Ishikawa (cell line): Measurements from ENCODE around the gene PKNOX1.

ENCODE experiments used
- CEBPB ChIP-seq: IDR thresholded peaks from 2 replicates; pipeline ENCODE4 v1.6.1; 2012
- CREB1 ChIP-seq: IDR thresholded peaks from 2 replicates; pipeline ENCODE4 v1.6.1; 2012; ENCODE audit warnings: low read depth
- EGR1 ChIP-seq: IDR thresholded peaks from 2 replicates; pipeline ENCODE4 v1.6.1; 2012
- EP300 ChIP-seq: IDR thresholded peaks from 2 replicates; pipeline ENCODE4 v1.6.1; 2012; ENCODE audit warnings: borderline replicate concordance
- FOXM1 ChIP-seq: IDR thresholded peaks from 2 replicates; pipeline ENCODE4 v1.6.1; 2012; ENCODE audit warnings: low read depth, borderline replicate concordance
- NFIC ChIP-seq: IDR thresholded peaks from 2 replicates; pipeline ENCODE4 v1.6.1; 2012
- RAD21 ChIP-seq: IDR thresholded peaks from 2 replicates; pipeline ENCODE4 v1.6.1; 2012; ENCODE audit warnings: low read depth
- TAF1 ChIP-seq: IDR thresholded peaks from 2 replicates; pipeline ENCODE4 v1.6.1; 2012; ENCODE audit warnings: low read depth, mild to moderate bottlenecking
- TCF12 ChIP-seq: IDR thresholded peaks from 2 replicates; pipeline ENCODE4 v1.6.1; 2012; ENCODE audit warnings: low read depth
- TEAD4 ChIP-seq: IDR thresholded peaks from 2 replicates; pipeline ENCODE4 v1.6.1; 2012
- YY1 ChIP-seq: IDR thresholded peaks from 2 replicates; pipeline ENCODE4 v1.6.1; 2012; ENCODE audit warnings: low read depth
- ZBTB7A ChIP-seq: IDR thresholded peaks from 2 replicates; pipeline ENCODE4 v1.6.1; 2012; ENCODE audit warnings: low read depth
- TF ChIP-seq, protein P1 (sequence below): IDR thresholded peaks from 2 replicates; pipeline ENCODE4 v1.6.1; 2012
- TF ChIP-seq, protein P2 (sequence below): IDR thresholded peaks from 2 replicates; pipeline ENCODE4 v1.6.1; 2012
- TF ChIP-seq, protein P3 (sequence below): IDR thresholded peaks from 2 replicates; pipeline ENCODE4 v1.6.1; 2012; ENCODE audit warnings: low read depth, mild to moderate bottlenecking

The PKNOX1 gene, protein sequence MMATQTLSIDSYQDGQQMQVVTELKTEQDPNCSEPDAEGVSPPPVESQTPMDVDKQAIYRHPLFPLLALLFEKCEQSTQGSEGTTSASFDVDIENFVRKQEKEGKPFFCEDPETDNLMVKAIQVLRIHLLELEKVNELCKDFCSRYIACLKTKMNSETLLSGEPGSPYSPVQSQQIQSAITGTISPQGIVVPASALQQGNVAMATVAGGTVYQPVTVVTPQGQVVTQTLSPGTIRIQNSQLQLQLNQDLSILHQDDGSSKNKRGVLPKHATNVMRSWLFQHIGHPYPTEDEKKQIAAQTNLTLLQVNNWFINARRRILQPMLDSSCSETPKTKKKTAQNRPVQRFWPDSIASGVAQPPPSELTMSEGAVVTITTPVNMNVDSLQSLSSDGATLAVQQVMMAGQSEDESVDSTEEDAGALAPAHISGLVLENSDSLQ

DNA sequence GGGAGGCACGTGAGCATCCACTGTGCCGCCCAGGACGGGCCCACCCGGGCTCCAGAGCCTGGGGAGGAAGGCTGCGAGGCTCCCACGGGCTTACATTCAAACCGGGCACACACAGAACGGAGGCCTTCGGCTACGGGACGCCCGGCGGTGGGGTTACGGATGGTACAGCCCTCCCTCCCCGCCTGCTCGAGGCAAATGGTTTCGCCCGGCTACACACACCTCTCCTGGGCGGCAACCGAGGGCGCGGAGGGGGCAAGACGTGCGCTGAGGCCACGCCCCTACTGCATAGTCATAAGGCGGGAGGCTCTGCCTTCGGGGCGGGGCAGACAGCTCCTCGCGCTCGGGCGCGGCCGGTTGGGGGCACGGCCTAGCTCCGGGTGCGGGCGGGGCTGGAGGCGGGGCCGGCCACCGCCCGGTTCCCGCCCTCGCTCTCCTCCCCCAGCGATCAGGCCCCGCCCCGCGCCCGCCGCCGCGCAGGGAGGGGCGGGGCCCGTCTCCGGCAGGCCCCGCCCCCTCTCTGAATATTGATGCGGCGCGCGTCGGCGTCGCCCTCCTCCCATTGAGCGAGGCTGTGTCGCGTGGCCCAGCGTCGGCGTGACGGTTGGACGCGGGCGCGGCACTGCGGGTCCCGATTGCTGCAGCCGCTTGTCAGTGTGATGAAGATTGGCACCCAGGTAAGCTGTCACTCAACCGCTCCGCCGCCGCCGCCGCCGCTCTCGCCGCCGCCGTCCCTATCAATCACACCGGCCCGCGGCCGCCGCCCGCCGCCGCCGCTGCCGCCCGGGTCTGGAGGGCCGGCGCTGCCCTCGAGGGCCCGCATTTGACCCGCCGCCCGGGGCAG, at the start of gene PKNOX1:
TSS of gene PKNOX1 (plus strand) at position 572 of the 841 bp plus-strand sequence. CDS start 29,820 bp downstream, outside the sequence.
- TF ChIP-seq EGR1 (no peak), TAF1 (no peak; the same call in 1 of the 2 replicates), NFIC (no peak), FOXM1 (no peak), TCF12 (no peak; the same call in 1 of the 2 replicates), CREB1 (peak; percentile 89), RAD21 (no peak), YY1 (no peak), EP300 (peak; percentile 59; the same call in 1 of the 2 replicates), ZBTB7A (no peak)
- TF ChIP-seq, protein P1, sequence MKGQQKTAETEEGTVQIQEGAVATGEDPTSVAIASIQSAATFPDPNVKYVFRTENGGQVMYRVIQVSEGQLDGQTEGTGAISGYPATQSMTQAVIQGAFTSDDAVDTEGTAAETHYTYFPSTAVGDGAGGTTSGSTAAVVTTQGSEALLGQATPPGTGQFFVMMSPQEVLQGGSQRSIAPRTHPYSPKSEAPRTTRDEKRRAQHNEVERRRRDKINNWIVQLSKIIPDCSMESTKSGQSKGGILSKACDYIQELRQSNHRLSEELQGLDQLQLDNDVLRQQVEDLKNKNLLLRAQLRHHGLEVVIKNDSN, result peak; percentile 89
- TF ChIP-seq, protein P2, sequence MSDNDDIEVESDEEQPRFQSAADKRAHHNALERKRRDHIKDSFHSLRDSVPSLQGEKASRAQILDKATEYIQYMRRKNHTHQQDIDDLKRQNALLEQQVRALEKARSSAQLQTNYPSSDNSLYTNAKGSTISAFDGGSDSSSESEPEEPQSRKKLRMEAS, result peak; percentile 87

DNA sequence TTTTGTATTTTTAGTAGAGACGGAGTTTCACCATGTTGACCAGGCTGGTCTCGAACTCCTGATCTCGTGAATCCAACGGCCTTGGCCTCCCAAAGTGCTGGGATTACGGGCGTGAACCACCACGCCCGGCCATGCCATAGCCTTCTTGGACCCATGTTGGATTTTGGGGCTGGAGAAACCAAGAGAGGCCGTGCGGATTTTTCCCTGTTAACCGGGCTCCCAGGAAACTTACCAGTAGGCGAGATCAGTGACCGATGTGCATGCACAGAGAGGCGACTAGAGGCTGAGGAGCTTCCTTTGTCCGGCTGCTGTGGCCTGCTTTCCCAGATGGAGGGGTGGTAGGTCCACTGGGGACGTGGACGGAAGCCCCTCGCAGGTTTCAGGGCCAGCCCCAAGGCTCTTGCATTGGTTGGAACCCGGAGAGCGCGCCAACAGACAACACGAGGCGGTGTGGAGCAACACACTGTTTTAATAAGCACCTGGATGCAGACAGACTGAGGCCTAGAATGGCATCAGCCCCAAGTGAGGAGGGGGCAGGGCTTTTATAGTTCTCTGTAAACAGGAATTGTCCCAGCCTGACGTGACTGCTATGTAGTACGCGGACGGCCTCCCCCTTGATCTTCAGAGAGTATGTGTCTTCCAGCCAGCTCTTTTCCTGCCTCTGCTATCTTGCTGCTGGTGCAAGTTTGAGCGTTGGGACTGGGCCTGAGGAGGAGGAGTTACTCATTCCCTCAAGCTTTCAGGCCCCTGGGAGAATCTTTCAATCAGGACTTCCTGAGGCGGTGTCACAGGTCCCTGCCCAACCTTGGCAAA, 49.0 kb upstream of the PKNOX1 start, which contains the start of gene ERVH48-1:
TSS of gene ERVH48-1 (minus strand) at position 517 of the 813 bp plus-strand sequence. CDS start 6,624 bp downstream, outside the sequence.
- TF ChIP-seq, protein P1, result no peak
- TF ChIP-seq TCF12 (no peak), CEBPB (no peak), FOXM1 (no peak), YY1 (no peak), RAD21 (no peak), ZBTB7A (no peak), TAF1 (no peak), EP300 (no peak), CREB1 (no peak), TEAD4 (no peak), EGR1 (no peak), NFIC (no peak)
- TF ChIP-seq, protein P2, result no peak
- TF ChIP-seq, protein P3, sequence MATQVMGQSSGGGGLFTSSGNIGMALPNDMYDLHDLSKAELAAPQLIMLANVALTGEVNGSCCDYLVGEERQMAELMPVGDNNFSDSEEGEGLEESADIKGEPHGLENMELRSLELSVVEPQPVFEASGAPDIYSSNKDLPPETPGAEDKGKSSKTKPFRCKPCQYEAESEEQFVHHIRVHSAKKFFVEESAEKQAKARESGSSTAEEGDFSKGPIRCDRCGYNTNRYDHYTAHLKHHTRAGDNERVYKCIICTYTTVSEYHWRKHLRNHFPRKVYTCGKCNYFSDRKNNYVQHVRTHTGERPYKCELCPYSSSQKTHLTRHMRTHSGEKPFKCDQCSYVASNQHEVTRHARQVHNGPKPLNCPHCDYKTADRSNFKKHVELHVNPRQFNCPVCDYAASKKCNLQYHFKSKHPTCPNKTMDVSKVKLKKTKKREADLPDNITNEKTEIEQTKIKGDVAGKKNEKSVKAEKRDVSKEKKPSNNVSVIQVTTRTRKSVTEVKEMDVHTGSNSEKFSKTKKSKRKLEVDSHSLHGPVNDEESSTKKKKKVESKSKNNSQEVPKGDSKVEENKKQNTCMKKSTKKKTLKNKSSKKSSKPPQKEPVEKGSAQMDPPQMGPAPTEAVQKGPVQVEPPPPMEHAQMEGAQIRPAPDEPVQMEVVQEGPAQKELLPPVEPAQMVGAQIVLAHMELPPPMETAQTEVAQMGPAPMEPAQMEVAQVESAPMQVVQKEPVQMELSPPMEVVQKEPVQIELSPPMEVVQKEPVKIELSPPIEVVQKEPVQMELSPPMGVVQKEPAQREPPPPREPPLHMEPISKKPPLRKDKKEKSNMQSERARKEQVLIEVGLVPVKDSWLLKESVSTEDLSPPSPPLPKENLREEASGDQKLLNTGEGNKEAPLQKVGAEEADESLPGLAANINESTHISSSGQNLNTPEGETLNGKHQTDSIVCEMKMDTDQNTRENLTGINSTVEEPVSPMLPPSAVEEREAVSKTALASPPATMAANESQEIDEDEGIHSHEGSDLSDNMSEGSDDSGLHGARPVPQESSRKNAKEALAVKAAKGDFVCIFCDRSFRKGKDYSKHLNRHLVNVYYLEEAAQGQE, result no peak

DNA sequence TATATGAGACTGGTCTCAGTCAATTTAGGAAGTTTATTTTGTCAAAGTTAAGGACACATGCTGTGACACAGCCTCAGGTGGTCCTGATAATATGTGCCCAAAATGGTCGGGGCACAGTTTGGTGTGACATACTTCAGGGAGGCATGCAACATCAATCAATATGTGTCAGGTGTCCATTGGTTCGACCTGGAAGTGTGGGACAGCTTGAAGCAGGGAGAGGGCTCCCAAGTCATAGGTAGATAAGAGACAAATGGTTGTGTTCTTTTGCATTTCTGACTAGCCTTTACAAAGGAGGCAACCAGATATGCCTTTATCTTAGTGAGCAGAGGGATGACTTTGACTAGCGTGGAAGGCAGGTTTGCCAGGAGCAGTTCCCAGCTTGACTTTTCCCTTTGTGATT, 44.4 kb upstream of the PKNOX1 start:
- TF ChIP-seq TEAD4, result no peak
- TF ChIP-seq FOXM1, result no peak
- TF ChIP-seq, protein P3, result no peak
- no peak for TF ChIP-seq YY1
- no peak for TF ChIP-seq CEBPB
- no peak for TF ChIP-seq RAD21
- TF ChIP-seq, protein P2, result no peak
- TF ChIP-seq TAF1, result no peak
- TF ChIP-seq NFIC, result no peak
- TF ChIP-seq EP300, result no peak
